GM10248 (cell line): ENCODE measurements around the gene KRT17.

ENCODE experiments used
- CTCF ChIA-PET: fragments of 300-600 bp; sonication (Branson Sonifier 250); formaldehyde crosslinking; extraction: SDS; loops from one replicate; lab custom pipeline; 2021; ENCODE audit warnings: antibody characterized with exemption; lab: Yijun Ruan, JAX
- POLR2A ChIA-PET: fragments of 350-650 bp; sonication (Branson Sonifier 250); formaldehyde crosslinking; extraction: SDS; loops from one replicate; lab custom pipeline; 2020; ENCODE audit warnings: antibody characterized with exemption; lab: Yijun Ruan, JAX
- DNase-seq: peaks from one replicate; pipeline ENCODE4 v3.0.0; 2012; ENCODE audit errors: extremely low spot score
- TF ChIP-seq, protein P1 (sequence below): IDR thresholded peaks from 2 replicates; pipeline ENCODE4 v1.5.1; 2012; ENCODE audit warnings: mild to moderate bottlenecking, low read depth; ENCODE audit errors: extremely low read depth, missing control alignments, control extremely low read depth

The KRT17 gene

DNA sequence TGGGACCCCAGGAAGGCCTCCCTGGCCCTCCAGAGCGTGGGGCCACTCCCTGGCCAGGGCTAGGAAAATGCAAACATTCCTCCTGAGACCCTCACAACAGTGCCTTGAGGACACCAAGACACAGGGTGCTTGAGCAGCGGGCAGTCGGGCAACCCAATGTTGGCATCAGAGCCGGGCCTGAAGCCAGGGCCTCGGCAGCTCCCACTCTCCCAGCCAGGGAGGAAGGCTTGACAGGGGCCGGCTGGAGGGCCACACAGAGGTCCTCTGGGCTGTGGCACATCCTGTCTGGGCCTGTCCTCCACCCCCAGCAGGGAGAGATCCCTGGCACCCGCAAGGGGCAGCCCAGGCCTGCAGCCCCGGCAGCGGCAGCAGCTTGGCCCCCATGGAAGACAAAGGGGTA, 12.3 kb upstream of the KRT17 start:
- POLR2A ChIA-PET: no interaction called here
- no peak for DNase-seq
- CTCF ChIA-PET: interaction anchor here (1.8 to 2.9 kb wide), 2 partner anchors 12 to 29 kb away, joined by 4 to 18 read pairs; no protein-coding TSS in a partner anchor
- TF ChIP-seq, protein P1, sequence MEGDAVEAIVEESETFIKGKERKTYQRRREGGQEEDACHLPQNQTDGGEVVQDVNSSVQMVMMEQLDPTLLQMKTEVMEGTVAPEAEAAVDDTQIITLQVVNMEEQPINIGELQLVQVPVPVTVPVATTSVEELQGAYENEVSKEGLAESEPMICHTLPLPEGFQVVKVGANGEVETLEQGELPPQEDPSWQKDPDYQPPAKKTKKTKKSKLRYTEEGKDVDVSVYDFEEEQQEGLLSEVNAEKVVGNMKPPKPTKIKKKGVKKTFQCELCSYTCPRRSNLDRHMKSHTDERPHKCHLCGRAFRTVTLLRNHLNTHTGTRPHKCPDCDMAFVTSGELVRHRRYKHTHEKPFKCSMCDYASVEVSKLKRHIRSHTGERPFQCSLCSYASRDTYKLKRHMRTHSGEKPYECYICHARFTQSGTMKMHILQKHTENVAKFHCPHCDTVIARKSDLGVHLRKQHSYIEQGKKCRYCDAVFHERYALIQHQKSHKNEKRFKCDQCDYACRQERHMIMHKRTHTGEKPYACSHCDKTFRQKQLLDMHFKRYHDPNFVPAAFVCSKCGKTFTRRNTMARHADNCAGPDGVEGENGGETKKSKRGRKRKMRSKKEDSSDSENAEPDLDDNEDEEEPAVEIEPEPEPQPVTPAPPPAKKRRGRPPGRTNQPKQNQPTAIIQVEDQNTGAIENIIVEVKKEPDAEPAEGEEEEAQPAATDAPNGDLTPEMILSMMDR: no peak

DNA sequence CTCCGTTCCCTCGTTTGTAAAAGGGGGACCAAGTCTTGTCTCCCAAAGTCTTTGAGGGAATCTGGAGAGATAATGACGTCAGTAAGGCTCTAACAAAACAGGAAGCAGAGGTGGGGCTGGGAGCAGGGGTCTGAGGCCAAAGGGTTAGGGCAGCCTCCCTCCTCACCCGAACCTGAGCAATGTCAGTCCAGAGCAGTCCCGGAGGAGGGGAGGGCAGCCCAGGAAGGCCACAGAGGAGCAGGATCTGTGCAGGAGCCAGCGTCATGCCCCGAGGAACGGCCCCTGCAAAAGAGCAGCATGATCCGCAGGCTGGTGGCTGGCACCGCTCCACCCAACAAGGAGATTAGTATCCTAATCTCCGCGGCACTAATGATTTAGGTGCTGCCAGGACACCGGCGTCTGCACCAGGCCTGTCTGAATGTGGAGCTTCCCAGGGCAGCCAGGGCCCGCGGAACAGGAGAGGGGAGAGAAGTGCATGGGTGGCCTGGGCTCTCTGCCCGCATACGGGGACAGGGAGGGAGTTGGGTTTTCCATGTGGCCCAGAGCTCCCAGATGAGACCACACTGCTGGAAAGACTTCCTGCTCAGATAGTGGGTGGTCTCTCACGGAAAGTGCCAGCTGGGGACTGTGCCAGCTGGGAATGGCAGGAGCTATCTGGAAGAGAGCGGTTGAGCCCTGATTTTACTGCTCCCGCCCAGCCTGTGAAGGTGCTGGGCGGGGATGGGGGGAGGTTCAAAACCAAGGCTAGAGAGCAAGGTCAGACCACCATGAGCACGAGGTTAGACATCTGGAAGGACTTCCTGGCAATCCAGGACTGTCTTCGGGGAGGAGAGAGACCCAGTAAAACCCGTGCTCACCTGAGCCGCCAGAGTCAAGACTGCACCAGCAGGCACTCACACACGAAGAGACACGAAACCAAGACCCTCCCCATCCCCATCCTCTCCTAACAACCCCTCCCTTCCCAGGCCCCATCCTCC, 11.0 kb upstream of the KRT17 start:
- DNase-seq: no peak
- CTCF ChIA-PET: interaction anchor here (1.8 to 2.9 kb wide), 3 partner anchors 14 to 30 kb away, joined by 4 to 18 read pairs (median 4); no protein-coding TSS in a partner anchor
- TF ChIP-seq, protein P1: no peak
- POLR2A ChIA-PET: no interaction called here

DNA sequence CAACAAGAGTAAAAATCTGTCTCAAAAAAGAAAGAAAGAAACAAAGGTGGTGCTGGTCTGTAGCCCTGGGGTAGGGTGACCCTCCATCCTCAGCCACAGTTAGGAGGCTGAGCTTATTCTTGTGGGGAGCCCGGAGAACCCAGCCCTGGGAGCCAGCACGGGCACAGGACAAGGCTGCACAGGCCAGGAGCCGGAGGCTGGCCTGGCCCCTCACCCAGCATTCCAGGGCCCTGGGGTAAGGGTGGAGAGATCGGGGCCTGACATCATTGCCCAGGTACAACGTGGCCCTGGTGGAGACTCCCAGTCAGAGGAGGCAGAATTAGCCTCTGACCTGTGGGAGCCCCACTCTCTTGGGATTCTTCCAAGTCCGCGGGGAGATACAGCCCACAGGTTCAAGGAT, 10.3 kb upstream of the KRT17 start:
- DNase-seq: no peak
- ChIA-PET POLR2A (no interaction called here), CTCF (interaction anchor here (0.7 to 2.9 kb wide), 3 partner anchors 14 to 28 kb away, joined by 4 to 18 read pairs (median 5); no protein-coding TSS in a partner anchor)
- TF ChIP-seq, protein P1: no peak

DNA sequence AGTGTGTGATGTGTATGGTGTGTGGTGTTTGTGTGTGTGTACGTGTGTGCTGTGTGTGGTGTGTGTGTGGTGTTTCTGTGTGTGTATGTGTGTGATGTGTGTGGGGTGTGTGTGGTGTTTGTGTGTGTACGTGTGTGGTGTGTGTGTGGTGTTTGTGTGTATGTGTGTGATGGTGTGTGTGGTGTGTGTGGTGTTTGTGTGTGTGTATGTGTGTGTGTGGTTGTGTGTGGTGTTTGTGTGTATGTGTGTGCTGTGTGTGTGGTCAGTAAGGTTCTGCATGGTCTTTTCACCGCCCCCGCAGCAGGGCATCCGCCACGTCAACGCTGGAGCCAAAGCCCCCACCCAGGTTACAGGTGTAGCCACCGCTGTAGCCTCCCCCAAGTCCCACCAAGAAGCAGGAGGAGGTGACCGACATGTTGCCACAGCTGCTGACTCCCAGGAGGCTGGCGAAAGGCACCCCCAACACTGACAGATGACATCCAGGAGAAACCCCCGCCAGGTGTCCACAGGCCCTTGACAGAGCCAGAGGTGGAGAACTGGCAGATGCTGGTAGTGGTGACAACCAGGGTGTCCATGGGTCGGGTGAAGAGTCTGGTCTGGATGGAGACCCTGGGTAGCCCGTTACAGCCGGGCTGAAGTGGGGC, 9.3 kb upstream of the KRT17 start:
- CTCF ChIA-PET: interaction anchor here (0.7 kb wide), 1 partner anchor 15 kb away, joined by 5 read pairs; no protein-coding TSS in a partner anchor

DNA sequence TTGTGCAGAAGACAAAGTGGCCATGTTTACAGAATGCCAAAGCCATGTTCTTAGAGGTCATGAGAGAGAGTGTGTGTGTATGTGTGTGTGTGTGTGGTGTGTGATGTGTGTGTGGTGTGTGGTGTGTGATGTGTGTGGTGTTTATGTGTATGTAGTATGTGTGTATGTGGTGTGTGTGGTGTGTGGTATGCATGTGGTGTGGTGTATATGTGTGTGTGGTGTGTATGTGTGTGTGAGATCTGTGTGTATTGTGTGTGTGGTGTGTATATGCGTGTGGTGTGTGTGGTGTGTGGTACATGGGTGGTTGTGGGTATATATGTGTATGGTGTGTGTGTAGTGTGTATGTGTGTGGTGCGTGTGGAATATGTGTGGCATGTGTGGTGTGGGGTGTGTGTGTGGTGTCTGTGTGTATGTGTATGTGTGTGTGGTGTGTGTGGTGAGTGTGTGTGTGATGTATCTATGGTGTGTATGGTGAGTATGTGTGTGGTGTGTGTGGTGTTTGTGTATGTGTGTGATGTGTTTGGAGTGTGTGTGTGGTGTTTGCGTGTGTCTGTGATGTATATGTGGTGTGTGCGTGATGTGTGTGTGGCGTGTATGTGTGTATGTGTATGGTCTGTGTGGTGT, 8.2 kb upstream of the KRT17 start:
- DNase-seq: no peak
- TF ChIP-seq, protein P1: no peak
- POLR2A ChIA-PET: no interaction called here
- CTCF ChIA-PET: no interaction called here

More for the DNA sequence above, 9.3 kb upstream of the KRT17 start:
- TF ChIP-seq, protein P1: no peak
- POLR2A ChIA-PET: no interaction called here
- DNase-seq: no peak

DNA sequence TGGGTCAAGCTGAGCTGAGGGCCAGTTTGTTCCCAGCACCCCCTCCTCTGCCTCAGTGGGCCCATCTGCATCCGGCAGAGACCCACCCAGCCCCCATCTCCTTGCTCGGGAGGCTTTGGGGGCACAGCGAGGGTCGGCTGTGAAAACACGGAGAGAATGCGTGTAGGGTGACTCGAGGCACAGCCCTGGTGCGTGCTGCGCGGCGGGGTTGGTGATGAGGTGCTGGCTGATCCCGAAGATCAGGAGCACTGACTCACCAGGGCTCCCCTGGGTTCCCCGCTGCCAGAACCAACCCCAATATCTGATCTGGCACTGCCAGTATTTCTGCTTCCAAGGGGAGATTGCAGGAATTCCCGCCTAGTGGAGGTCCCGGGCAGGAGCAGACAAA, 7.5 kb upstream of the KRT17 start:
- no peak for DNase-seq
- ChIA-PET CTCF (no interaction called here), POLR2A (no interaction called here)
- TF ChIP-seq, protein P1: no peak
